LNCaP clone FGC (cell line): ENCODE data around the gene HOXA6.

ENCODE experiments used
- DNase-seq: peaks from one replicate; pipeline ENCODE4 v3.0.0-alpha.2; 2011; ENCODE audit warnings: low read depth
- H3K4me3 ChIP-seq: 2 replicates; pipeline ENCODE4 v1.5.1; 2011; ENCODE audit warnings: mild to moderate bottlenecking, low read depth, low read length, control low read depth
- TF ChIP-seq, protein P1 (sequence below): IDR thresholded peaks from 2 replicates; pipeline ENCODE4 v1.5.1; 2012; ENCODE audit warnings: mild to moderate bottlenecking; ENCODE audit not compliant: control insufficient read depth, insufficient read depth; ENCODE audit errors: extremely low read depth

HOXA6 gene

DNA sequence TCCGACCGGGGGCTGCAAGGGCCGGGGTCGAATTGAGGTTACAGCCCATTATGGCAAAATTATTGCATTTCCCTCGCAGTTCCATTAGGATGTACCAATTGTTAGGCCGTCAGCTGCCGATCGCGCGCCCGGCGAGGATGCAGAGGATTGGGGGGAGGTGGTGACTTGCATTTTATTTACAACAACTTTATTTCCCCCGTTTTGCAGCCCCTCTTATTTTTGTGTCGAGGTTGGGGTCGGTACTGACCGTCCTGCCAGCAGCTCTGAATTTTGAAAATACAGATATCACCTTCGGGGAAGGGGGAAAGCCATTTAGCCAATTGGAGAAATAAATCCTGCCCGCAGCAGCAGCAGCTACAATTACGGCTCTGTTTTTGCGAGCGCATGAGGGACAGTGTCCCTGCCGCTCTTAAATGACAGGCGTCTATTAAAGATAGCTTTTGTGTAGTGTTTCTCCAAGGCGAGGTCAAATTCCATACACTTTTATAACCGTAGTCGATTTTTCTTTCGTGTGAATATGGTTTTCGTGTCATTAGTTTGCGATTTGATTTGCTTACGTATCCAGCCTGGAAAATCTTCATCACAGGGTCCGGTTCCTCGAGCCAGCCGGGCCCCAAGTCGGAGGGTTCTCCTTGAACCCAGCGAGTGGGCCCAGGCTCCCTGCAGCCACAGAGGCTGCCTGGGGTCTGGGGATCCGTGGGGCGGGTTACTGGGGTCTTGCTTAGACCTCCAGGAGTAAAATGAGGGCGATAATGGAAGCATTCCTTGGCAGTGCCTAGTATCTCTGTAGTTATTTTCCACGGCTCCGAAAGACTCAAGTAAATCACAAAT lies 3.4 kb downstream of the HOXA6 start:
- TF ChIP-seq, protein P1, sequence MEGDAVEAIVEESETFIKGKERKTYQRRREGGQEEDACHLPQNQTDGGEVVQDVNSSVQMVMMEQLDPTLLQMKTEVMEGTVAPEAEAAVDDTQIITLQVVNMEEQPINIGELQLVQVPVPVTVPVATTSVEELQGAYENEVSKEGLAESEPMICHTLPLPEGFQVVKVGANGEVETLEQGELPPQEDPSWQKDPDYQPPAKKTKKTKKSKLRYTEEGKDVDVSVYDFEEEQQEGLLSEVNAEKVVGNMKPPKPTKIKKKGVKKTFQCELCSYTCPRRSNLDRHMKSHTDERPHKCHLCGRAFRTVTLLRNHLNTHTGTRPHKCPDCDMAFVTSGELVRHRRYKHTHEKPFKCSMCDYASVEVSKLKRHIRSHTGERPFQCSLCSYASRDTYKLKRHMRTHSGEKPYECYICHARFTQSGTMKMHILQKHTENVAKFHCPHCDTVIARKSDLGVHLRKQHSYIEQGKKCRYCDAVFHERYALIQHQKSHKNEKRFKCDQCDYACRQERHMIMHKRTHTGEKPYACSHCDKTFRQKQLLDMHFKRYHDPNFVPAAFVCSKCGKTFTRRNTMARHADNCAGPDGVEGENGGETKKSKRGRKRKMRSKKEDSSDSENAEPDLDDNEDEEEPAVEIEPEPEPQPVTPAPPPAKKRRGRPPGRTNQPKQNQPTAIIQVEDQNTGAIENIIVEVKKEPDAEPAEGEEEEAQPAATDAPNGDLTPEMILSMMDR, result no peak
- no peak for DNase-seq
- H3K4me3 ChIP-seq, result no peak overlapping the region

DNA sequence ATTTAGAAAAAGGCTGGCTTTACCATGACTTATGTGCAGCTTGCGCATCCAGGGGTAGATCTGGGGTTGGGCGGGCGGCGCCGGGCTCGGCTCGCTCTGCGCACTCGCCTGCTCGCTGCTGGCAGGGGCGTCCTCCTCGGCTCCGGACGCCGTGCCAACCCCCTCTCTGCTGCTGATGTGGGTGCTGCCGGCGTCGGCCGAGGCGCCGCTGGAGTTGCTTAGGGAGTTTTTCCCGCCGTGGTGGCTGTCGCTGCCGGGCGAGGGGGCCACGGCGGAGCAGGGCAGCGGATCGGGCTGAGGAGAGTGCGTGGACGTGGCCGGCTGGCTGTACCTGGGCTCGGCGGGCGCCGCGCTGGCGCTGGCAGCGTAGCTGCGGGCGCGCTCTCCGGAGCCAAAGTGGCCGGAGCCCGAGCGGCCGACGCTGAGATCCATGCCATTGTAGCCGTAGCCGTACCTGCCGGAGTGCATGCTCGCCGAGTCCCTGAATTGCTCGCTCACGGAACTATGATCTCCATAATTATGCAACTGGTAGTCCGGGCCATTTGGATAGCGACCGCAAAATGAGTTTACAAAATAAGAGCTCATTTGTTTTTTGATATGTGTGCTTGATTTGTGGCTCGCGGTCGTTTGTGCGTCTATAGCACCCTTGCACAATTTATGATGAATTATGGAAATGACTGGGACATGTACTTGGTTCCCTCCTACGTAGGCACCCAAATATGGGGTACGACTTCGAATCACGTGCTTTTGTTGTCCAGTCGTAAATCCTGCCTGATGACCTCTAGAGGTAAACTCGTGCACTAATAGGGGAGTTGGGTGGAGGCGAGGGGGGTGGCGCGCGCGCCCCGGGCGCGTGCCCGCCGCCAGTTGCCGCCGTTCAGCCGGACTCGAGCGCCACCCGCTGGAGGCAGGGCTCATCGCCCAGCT lies 4.3 kb downstream of the HOXA6 start, which contains the start of gene HOXA5:
TSS of gene HOXA5 (minus strand) at position 659 of the 927 bp plus-strand sequence. CDS start at position 585, 74 bp downstream.
- DNase-seq, result no peak
- H3K4me3 ChIP-seq, result no peak within 1 kb of the TSS
- TF ChIP-seq, protein P1, result no peak

DNA sequence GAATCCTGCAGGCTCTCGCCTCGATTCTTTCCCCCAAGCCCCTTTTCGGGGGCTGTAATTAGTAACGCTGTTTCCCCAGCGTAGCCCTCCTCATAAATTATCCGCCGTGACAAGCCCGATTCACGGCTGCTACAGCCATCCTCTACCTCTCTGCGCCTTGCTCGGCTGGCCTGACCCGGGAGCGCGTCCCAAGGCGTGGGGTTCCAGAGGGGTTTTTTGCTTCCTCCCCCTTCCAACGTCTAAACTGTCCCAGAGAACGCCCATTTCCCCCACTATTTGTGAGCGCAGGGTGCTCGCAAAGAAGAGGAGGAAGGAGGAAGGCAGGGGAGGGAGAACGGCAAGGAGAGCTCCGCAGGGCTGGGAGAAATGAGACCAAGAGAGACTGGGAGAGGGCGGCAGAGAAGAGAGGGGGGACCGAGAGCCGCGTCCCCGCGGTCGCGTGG lies 5.0 kb downstream of the HOXA6 start:
- TF ChIP-seq, protein P1, result no peak
- DNase-seq, result no peak
- no peak overlapping the region for H3K4me3 ChIP-seq

DNA sequence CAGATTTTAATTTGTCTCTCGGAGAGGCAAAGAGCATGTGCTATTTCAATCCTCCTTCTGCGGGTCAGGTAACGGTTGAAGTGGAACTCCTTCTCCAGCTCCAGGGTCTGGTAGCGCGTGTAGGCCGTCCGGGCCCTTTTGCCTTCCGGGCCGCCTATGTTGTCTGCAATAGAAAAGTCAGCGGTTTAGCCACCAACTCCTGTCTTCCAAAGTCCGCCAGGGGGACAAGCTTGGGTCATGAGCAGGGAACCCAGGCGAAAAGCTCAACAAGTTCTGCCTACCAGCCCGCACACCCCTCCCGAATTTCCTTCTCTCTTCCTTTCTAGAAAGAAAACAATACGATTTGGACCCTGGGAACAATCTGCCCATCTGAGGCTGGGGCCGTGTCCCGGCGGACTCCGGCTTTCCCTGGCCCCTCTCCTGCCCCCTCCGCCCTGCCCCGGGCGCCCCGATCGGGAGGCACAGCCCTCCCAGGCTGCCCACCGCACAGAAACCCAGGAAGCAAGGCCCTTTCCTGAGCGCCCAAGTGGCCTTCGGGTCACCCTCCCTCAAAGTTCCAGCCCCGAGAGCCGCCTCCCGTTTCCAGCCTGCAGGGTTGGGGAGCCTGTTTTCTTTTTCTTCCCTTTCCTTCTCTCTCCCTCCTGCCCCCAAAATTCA lies 5.5 kb downstream of the HOXA6 start:
- TF ChIP-seq, protein P1, result no peak
- no peak for DNase-seq
- H3K4me3 ChIP-seq, result no peak overlapping the region

DNA sequence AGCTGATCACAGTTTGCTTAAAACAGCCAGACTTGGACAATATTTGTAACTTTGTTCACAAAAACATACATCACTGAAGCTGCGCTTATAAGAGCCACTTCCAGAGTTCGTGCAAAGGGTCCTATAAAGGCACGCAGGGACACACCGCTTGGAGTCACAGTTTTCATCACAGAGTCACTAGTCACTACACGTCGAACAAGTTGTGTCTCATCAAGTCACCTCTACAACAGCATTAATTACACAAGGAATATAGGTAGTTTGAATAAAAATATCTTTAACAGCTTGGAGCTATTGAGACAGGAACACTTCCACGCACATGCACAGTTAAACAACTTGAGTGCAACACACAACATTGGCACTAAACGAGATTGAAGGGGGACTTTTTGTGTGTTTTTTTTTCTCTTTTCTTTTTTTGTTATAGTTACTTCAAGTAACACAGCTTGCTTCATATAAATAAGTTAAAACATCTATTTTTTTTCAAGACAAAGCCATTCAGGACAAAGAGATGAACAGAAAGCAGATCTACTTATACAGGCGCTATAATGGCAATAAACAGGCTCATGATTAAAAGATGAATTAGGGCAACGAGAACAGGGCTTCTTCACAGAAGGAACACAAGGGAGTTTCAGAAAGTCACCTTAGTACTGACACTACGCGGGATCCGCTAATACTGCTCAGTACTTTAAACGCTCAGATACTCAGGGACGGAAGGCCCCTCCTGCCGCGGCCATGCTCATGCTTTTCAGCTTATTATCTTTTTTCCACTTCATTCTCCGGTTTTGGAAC lies 6.2 kb downstream of the HOXA6 start:
- no peak overlapping the region for H3K4me3 ChIP-seq
- no peak for DNase-seq
- TF ChIP-seq, protein P1, result no peak

DNA sequence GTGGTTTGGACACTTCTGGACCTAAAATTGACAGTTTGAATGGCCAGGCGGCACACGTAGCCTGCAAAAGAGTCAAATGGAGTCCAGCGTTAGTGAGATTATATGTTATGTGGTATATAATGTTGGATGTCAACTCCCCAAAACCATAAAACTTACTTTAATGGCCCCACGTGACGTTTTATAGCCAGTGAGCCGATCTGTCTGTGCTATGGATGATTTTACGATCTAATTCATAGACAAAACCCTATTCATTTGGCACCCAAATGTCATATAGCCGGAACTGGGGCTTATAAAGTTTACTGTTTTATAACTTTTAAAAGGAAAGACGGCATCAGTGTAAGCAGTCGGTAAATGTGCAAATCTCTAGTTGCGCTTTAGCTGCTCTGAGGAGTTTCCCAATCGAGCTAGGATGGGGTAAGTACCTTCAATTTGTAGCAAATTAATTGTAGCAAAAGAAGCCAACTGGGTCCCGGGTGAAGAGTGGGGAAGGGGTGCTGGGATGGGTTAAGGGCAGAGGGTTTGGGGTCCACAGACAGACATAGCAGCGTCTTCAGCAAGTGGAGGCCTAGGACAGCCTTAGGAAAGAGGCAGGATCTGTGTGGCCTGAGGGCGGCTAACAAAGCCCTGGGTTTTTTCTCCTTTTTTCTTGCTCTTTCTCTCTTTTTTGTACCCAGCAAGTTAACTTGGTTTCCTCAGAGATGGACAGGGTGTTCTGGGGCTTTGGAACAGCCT lies 7.3 kb downstream of the HOXA6 start:
- peak; percentile 11 for DNase-seq
- TF ChIP-seq, protein P1, result no peak
- H3K4me3 ChIP-seq, result no peak overlapping the region
